CD14-positive monocyte (primary cell): ENCODE measurements around the gene RAMACL. TPM values are rescaled to one million over a fixed set of nuclear protein-coding genes. Genes with fewer than 3 reads are reported as not detected.

ENCODE experiments used
- DNase-seq, 3 donors: peaks; one replicate each; pipeline ENCODE4 v3.0.0-alpha.2; 2011 to 2022
- H2AFZ ChIP-seq: 2 replicates; pipeline ENCODE4 v1.6.0; 2012; ENCODE audit warnings: mild to moderate bottlenecking, low read depth, low read length, inconsistent platforms; ENCODE audit not compliant: insufficient read depth, poor library complexity, severe bottlenecking
- H3K27ac ChIP-seq, 2 donors: 1 replicate in 1 of 2; 2 replicates in 1 of 2; pipeline ENCODE4 v1.5.1; 2012 to 2013; ENCODE audit warnings: low read length in 2 of 2, control low read depth in 1 of 2, inconsistent platforms in 1 of 2, low read depth in 1 of 2, mild to moderate bottlenecking in 1 of 2
- H3K27me3 ChIP-seq, 2 donors: one replicate each; pipeline versions ENCODE4 v1.6.0 to v1.6.1; 2011 to 2013; ENCODE audit warnings: low read length in 2 of 2; ENCODE audit not compliant: control insufficient read depth in 2 of 2, insufficient read depth in 2 of 2
- H3K36me3 ChIP-seq, 2 donors: replicated peaks in 1 of 2; 1 replicate in 1 of 2; 2 replicates in 1 of 2; pipeline versions ENCODE4 v1.5.1 to v1.6.1; 2012 to 2013; ENCODE audit warnings: low read length in 2 of 2, control low read depth in 1 of 2, inconsistent platforms in 1 of 2, mild to moderate bottlenecking in 1 of 2; ENCODE audit not compliant: insufficient read depth in 2 of 2, control insufficient read depth in 1 of 2
- H3K4me1 ChIP-seq, 2 donors: 1 replicate in 1 of 2; 2 replicates in 1 of 2; pipeline versions ENCODE4 v1.5.1 to v1.6.1; 2012 to 2013; ENCODE audit warnings: low read length in 2 of 2, control low read depth in 1 of 2, inconsistent platforms in 1 of 2, mild to moderate bottlenecking in 1 of 2, moderate library complexity in 1 of 2; ENCODE audit not compliant: insufficient read depth in 2 of 2, control insufficient read depth in 1 of 2
- H3K4me2 ChIP-seq: replicated peaks from 2 replicates; pipeline ENCODE3; 2012; ENCODE audit warnings: low read length, moderate library complexity, mild to moderate bottlenecking; ENCODE audit not compliant: poor library complexity, severe bottlenecking; ENCODE audit errors: extremely low read depth
- H3K4me3 ChIP-seq, 3 experiments: fragments of 200-600 bp in 1 of 3; sonication (generic) in 1 of 3; replicated peaks in 1 of 3; 1 replicate in 2 of 3; 2 replicates in 1 of 3; pipeline ENCODE4 v1.5.1; 2011 to 2013; ENCODE audit warnings: low read length in 3 of 3, mild to moderate bottlenecking in 3 of 3, control low read depth in 2 of 3, low read depth in 2 of 3, inconsistent platforms in 1 of 3, moderate library complexity in 1 of 3
- H3K79me2 ChIP-seq: 2 replicates; pipeline ENCODE4 v1.6.0; 2012; ENCODE audit warnings: mild to moderate bottlenecking, control low read depth, inconsistent platforms, low read length, moderate library complexity; ENCODE audit not compliant: insufficient read depth
- H3K9ac ChIP-seq: 2 replicates; pipeline ENCODE4 v1.6.0; 2017; ENCODE audit warnings: low read length, mild to moderate bottlenecking; ENCODE audit not compliant: insufficient read depth, poor library complexity, severe bottlenecking
- H3K9me3 ChIP-seq, 2 donors: replicated peaks in 1 of 2; 1 replicate in 1 of 2; 2 replicates in 1 of 2; pipeline versions ENCODE4 v1.5.1 to v1.6.1; 2012 to 2013; ENCODE audit warnings: low read length in 2 of 2, control low read depth in 1 of 2; ENCODE audit not compliant: control insufficient read depth in 1 of 2, insufficient read depth in 1 of 2
- H4K20me1 ChIP-seq: 2 replicates; pipeline ENCODE4 v1.6.0; 2012; ENCODE audit warnings: mild to moderate bottlenecking, low read length, control low read depth, moderate library complexity; ENCODE audit not compliant: insufficient read depth
- H3K27ac Mint-ChIP-seq, 7 donors: one replicate each; pipeline ENCODE4 v1.8.0; 2020; ENCODE audit warnings: mild to moderate bottlenecking in 7 of 7, mixed read lengths in 7 of 7, moderate library complexity in 6 of 7, inconsistent platforms in 2 of 7
- H3K27me3 Mint-ChIP-seq, 3 donors: one replicate each; pipeline ENCODE4 v1.8.0; 2021 to 2022; ENCODE audit warnings: low read depth in 3 of 3, mild to moderate bottlenecking in 3 of 3, mixed read lengths in 3 of 3, moderate library complexity in 3 of 3, inconsistent platforms in 1 of 3
- H3K36me3 Mint-ChIP-seq, 2 donors: one replicate each; pipeline ENCODE4 v1.8.0; 2020; ENCODE audit warnings: mixed read lengths in 2 of 2, inconsistent platforms in 1 of 2, mild to moderate bottlenecking in 1 of 2
- H3K4me1 Mint-ChIP-seq: one replicate; pipeline ENCODE4 v1.8.0; 2020; ENCODE audit warnings: mild to moderate bottlenecking, mixed read lengths
- H3K4me3 Mint-ChIP-seq, 2 donors: one replicate each; pipeline ENCODE4 v1.8.0; 2020; ENCODE audit warnings: mild to moderate bottlenecking in 2 of 2, mixed read lengths in 2 of 2, moderate library complexity in 1 of 2
- H3K9me3 Mint-ChIP-seq, 7 donors: one replicate each; pipeline ENCODE4 v1.8.0; 2020 to 2022; ENCODE audit warnings: mixed read lengths in 7 of 7, mild to moderate bottlenecking in 6 of 7, moderate library complexity in 6 of 7, inconsistent platforms in 2 of 7
- WGBS: methylation state at CpG from one replicate; pipeline ENCODE4 v1.1.5; 2013; ENCODE audit warnings: missing lambda C conversion rate; ENCODE audit not compliant: insufficient coverage; 5-methylcytosine and 5-hydroxymethylcytosine counted together
- intact Hi-C, 2 donors: fragments of 100-400 bp; cut with micrococcal nuclease; formaldehyde crosslinking; loops; one replicate each; pipeline versions ENCODE4 v1.15.0 to v1.15.1; 2023
- polyA plus RNA-seq, 3 donors: library from polyadenylated mRNA; depleted of rRNA in 1 of 3; unstranded in 2 of 3; stranded (reverse) in 1 of 3; fragments of 300-500 nt in 2 of 3; fragments of >200 nt in 1 of 3; fragmentation: Illumina TruSeq in 2 of 3; gene quantifications; 1 replicate in 2 of 3; 2 replicates in 1 of 3; pipeline ENCODE4 v1.2.3, GENCODE V29; 2012 to 2021
- TF ChIP-seq, protein P1 (sequence below): fragments of 200-600 bp; IDR thresholded peaks from one replicate; pipeline ENCODE4 v1.8.0; 2022; ENCODE audit warnings: antibody characterized with exemption, mild to moderate bottlenecking

The RAMACL gene
- polyA plus RNA-seq, 3 donors, result 0.05 to 0.33 (median 0.11) TPM

DNA sequence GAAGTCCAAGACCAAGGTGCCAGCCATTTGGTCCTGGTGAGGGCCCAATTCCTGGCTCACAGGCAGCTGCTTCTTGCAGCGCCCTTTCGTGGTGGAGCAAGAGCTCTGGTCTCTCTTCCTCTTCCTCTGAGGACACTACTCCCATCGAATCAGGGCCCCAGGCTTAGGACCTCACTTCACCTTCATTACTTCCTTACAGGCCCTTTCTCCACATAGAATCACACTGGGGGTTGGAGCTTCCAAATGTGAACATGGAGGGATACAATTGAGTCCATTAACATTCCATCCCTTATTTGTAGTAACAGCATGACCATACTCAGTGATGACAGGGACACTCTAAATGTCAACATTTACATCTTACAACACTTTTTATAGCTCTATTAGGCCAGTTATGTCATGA lies 2.3 kb downstream of the RAMACL start:
- H3K9me3 Mint-ChIP-seq, result peaks cover 0 to 3% (median 0%) of the 10 kb centered on the region in 7 donors
- no peaks in the 10 kb centered on the region for H3K9me3 ChIP-seq
- H3K4me1 ChIP-seq, result peaks cover 40 to 43% of the 10 kb centered on the region in 2 donors
- H3K4me3 Mint-ChIP-seq, result peak overlapping the region in 1 of 2 donors; percentile 15
- H3K36me3 Mint-ChIP-seq, result no peaks in the 10 kb centered on the region
- H3K27me3 Mint-ChIP-seq, result peaks cover 0 to 2% (median 2%) of the 10 kb centered on the region in 3 donors
- WGBS, result 0% methylated on average over 2 of the region's 3 CpGs
- H3K9ac ChIP-seq, result no peak overlapping the region
- H3K27me3 ChIP-seq, result no peaks in the 10 kb centered on the region
- peaks cover 41% of the 10 kb centered on the region for H3K4me1 Mint-ChIP-seq
- H3K4me3 ChIP-seq, result no peak overlapping the region
- H3K4me2 ChIP-seq, result no peak overlapping the region
- intact Hi-C loops, result no loop called here
- peak in 2 of 3 donors; percentile 45 to 56 for DNase-seq
- no peaks in the 10 kb centered on the region for H4K20me1 ChIP-seq
- TF ChIP-seq, protein P1, sequence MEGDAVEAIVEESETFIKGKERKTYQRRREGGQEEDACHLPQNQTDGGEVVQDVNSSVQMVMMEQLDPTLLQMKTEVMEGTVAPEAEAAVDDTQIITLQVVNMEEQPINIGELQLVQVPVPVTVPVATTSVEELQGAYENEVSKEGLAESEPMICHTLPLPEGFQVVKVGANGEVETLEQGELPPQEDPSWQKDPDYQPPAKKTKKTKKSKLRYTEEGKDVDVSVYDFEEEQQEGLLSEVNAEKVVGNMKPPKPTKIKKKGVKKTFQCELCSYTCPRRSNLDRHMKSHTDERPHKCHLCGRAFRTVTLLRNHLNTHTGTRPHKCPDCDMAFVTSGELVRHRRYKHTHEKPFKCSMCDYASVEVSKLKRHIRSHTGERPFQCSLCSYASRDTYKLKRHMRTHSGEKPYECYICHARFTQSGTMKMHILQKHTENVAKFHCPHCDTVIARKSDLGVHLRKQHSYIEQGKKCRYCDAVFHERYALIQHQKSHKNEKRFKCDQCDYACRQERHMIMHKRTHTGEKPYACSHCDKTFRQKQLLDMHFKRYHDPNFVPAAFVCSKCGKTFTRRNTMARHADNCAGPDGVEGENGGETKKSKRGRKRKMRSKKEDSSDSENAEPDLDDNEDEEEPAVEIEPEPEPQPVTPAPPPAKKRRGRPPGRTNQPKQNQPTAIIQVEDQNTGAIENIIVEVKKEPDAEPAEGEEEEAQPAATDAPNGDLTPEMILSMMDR, result no peak
- H3K27ac ChIP-seq, result no peak overlapping the region
- no peak overlapping the region for H2AFZ ChIP-seq
- H3K27ac Mint-ChIP-seq, result peak overlapping the region in 4 of 7 donors; percentile 2 to 53 (median 13)
- no peaks in the 10 kb centered on the region for H3K36me3 ChIP-seq
- H3K79me2 ChIP-seq, result no peaks in the 10 kb centered on the region

DNA sequence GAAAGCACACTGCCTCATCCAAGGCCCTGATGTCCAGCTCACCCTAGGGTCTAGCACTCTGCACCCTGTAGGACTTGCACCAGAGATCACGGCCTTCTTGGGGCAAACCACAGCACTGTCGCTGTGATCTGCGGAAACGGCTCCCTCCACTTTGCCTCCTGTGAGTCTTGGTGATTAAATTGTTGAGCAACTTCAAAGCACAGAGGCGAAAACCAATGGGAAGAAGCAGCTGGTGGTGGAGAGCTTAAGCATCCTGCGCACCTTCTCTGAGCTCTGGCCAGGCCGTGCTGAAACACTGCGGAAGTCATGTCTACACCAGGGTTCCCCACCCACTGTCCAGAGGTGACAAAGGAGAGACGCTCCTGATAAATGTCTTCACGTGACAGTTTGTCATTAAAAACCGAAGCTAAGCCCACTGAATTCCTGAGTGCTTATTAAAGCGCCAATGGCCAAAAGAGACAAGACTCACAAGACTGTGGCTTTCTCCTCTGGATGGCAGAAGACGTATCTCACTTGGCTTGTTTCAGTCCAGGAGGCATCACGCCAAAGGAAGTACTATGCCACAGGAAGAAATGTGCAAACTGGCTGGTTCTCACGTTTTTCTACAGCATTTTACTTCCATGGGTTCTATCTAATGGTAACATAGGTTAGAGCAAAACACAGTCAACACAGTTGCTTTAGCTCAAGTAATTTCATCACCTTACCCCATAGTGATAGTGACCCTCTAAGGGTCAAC lies 3.1 kb downstream of the RAMACL start:
- Mint-ChIP-seq H3K4me1 (peaks cover 33% of the 10 kb centered on the region), H3K27me3 (peaks cover 0 to 2% (median 0%) of the 10 kb centered on the region in 3 donors), H3K9me3 (peaks cover 0 to 3% (median 0%) of the 10 kb centered on the region in 7 donors), H3K36me3 (no peaks in the 10 kb centered on the region), H3K27ac (peak overlapping the region in 1 of 7 donors; percentile 53), H3K4me3 (no peak overlapping the region)
- TF ChIP-seq, protein P1, result no peak
- Histone ChIP-seq H2AFZ (no peak overlapping the region), H3K4me2 (no peak overlapping the region), H3K27ac (no peak overlapping the region), H3K9me3 (no peaks in the 10 kb centered on the region), H4K20me1 (no peaks in the 10 kb centered on the region), H3K4me3 (no peak overlapping the region), H3K36me3 (no peaks in the 10 kb centered on the region), H3K4me1 (peaks cover 32 to 35% of the 10 kb centered on the region in 2 donors), H3K9ac (no peak overlapping the region), H3K79me2 (no peaks in the 10 kb centered on the region), H3K27me3 (no peaks in the 10 kb centered on the region)
- DNase-seq, result no peak
- 33% methylated on average over 14 of the region's 15 CpGs for WGBS
- intact Hi-C loops, result no loop called here
